HEK293T (cell line): ENCODE measurements around the gene ABCA5.
A peak's percentile ranks its signal among the peaks of the same experiment; 100 is the strongest.

Experiments
- CTCF ChIA-PET: fragments of 350-600 bp; formaldehyde crosslinking; extraction: SDS; loops from one replicate; lab custom pipeline; 2021; ENCODE audit warnings: antibody characterized with exemption, inconsistent platforms; lab: Yijun Ruan, JAX
- POLR2A ChIA-PET: fragments of 350-600 bp; formaldehyde crosslinking; extraction: SDS; loops from one replicate; lab custom pipeline; 2020; ENCODE audit warnings: antibody characterized with exemption, inconsistent platforms; lab: Yijun Ruan, JAX
- DNase-seq: peaks from one replicate; pipeline ENCODE4 v3.0.0; 2012; ENCODE audit warnings: mixed read lengths; ENCODE audit errors: extremely low spot score
- ARNT ChIP-seq: fragments of 450-650 bp; IDR thresholded peaks from 2 replicates; pipeline ENCODE4 v1.6.1; 2017; ENCODE audit warnings: mild to moderate bottlenecking
- BHLHE40 ChIP-seq: fragments of 450-650 bp; IDR thresholded peaks from 2 replicates; pipeline ENCODE4 v1.6.1; 2016; ENCODE audit warnings: mild to moderate bottlenecking, moderate library complexity, borderline replicate concordance
- CTBP1 ChIP-seq: fragments of 450-650 bp; IDR thresholded peaks from 2 replicates; pipeline ENCODE4 v1.6.1; 2016; ENCODE audit warnings: borderline replicate concordance
- ELF4 ChIP-seq: fragments of 450-650 bp; IDR thresholded peaks from 2 replicates; pipeline ENCODE4 v1.6.1; 2017; ENCODE audit warnings: antibody characterized with exemption
- FOXA1 ChIP-seq: fragments of 450-650 bp; IDR thresholded peaks from 2 replicates; pipeline ENCODE4 v1.6.1; 2016; ENCODE audit warnings: mild to moderate bottlenecking
- FOXK2 ChIP-seq: fragments of 450-650 bp; IDR thresholded peaks from 2 replicates; pipeline ENCODE4 v1.6.1; 2016; ENCODE audit warnings: mild to moderate bottlenecking
- FOXM1 ChIP-seq: fragments of 450-650 bp; IDR thresholded peaks from 2 replicates; pipeline ENCODE4 v1.6.1; 2017; ENCODE audit warnings: mild to moderate bottlenecking, borderline replicate concordance
- HDGF ChIP-seq: fragments of 450-650 bp; IDR thresholded peaks from 2 replicates; pipeline ENCODE4 v1.6.1; 2017; ENCODE audit warnings: antibody characterized with exemption, borderline replicate concordance
- L3MBTL2 ChIP-seq: fragments of 450-650 bp; conservative IDR thresholded peaks from 2 replicates; pipeline ENCODE4 v1.6.1; 2016; ENCODE audit warnings: mild to moderate bottlenecking
- LEF1 ChIP-seq: fragments of 450-650 bp; IDR thresholded peaks from 2 replicates; pipeline ENCODE4 v1.6.1; 2017; ENCODE audit warnings: mild to moderate bottlenecking, borderline replicate concordance
- NFRKB ChIP-seq: fragments of 450-650 bp; IDR thresholded peaks from 2 replicates; pipeline ENCODE4 v1.6.1; 2016; ENCODE audit warnings: mild to moderate bottlenecking, moderate library complexity
- SP1 ChIP-seq: fragments of 450-650 bp; IDR thresholded peaks from 2 replicates; pipeline ENCODE4 v1.6.1; 2017
- SUZ12 ChIP-seq: fragments of 450-650 bp; IDR thresholded peaks from 2 replicates; pipeline ENCODE4 v1.6.1; 2016; ENCODE audit warnings: mild to moderate bottlenecking
- TARDBP ChIP-seq: fragments of 450-650 bp; IDR thresholded peaks from 2 replicates; pipeline ENCODE4 v1.6.1; 2016
- ZNF384 ChIP-seq: fragments of 450-650 bp; IDR thresholded peaks from 2 replicates; pipeline ENCODE4 v1.6.1; 2016
- TF ChIP-seq, protein P1 (sequence below): fragments of 450-650 bp; IDR thresholded peaks from 2 replicates; pipeline ENCODE4 v1.6.1; 2016

ABCA5 gene

DNA sequence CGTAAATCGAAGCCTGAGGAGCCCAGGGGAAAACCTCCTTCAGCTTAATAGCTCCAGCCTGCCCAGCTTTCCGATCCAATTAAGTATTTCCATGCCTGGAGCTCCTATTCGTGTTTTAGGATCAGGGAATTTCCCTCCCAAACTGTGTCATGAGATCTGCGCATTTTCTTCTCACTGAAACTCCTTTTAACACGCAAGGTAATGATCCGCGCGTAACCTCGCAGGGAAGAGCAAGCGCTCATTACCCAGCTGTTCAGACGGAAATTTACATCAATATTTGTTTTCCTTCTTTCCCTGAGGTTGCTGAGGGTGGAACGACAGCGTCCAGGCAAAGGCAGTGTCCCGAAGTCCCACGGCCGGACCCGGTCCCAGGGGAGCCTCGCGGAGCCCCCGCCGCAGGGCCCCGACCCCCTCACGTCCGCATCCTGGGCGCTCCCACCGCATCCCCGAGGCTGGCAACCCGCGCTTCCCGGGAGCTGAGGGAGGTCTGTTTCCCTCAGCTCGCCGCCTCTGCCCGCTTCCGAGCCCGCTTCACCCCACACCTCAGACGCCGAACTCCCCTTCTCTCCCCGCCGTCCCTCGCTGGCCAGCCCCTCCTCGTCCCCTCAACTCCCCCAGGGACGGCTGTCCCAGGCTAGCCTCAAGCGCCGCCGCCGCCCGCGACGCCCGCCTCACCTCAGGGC is 415 bp downstream of the ABCA5 start:
- TF ChIP-seq CTBP1 (0 out of 2 replicates have a peak, but pooled peaks have one; percentile 22), SP1 (no peak), NFRKB (no peak), L3MBTL2 (peak; percentile 63), ELF4 (no peak)
- no peak for DNase-seq
- ChIA-PET CTCF (interaction anchor here (0.6 to 1.0 kb wide), 4 partner anchors 11 to 196 kb away, joined by 3 to 4 read pairs (median 4); no protein-coding TSS in a partner anchor), POLR2A (interaction anchor here (0.6 to 2.7 kb wide), 14 partner anchors 9 to 283 kb away, joined by 3 to 15 read pairs (median 3); partner anchors contain the start of gene MAP2K6)

DNA sequence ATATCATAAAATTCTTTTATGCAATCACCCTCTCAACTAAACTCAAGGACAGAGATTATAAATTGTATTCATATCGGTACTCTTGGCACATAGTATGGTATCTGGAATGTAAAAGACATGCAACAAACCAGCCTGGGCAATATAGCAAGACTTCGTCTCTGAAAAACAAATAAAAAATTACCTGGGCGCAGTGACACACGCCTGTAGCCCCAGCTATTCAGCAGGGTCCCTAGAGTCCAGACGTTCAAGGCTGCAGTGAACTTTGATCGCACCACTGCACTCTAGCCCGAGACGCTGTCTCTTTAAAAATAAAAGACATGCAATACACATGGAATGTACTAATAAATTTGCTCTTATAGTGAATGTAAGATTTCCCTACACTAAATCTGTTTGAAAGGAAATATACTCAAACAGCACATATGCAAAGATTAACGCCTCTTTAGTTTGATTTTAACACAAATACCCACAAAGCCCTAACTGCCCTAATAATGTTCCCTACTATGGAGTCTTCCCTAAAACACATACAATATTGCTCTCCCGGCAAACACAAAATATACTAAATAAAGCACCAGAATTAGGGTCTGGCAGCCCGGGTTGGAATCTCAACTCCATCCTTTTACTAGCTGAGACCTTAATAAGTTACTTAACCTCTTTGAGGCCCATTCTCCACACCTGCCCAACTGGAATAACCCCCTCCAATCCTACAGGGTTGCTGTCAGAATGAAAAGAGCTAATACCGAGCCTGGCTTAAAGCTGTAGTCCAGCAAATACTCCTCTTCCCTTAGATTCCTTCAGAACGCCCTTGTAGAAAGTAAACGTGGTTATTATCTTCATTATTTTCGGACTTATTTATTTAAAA is 1.2 kb downstream of the ABCA5 start:
- DNase-seq: no peak
- no peak for TF ChIP-seq NFRKB
- TF ChIP-seq FOXK2: no peak
- TF ChIP-seq CTBP1: no peak
- no peak for TF ChIP-seq ARNT
- TF ChIP-seq L3MBTL2: no peak
- TF ChIP-seq SP1: no peak
- no peak for TF ChIP-seq FOXM1
- TF ChIP-seq BHLHE40: no peak
- CTCF ChIA-PET: interaction anchor here (0.6 to 0.8 kb wide), 3 partner anchors 12 to 69 kb away, joined by 3 to 4 read pairs (median 4); no protein-coding TSS in a partner anchor
- POLR2A ChIA-PET: interaction anchor here (1.0 to 2.7 kb wide), 5 partner anchors 10 to 282 kb away, joined by 3 to 15 read pairs (median 4); partner anchors contain the start of gene MAP2K6

DNA sequence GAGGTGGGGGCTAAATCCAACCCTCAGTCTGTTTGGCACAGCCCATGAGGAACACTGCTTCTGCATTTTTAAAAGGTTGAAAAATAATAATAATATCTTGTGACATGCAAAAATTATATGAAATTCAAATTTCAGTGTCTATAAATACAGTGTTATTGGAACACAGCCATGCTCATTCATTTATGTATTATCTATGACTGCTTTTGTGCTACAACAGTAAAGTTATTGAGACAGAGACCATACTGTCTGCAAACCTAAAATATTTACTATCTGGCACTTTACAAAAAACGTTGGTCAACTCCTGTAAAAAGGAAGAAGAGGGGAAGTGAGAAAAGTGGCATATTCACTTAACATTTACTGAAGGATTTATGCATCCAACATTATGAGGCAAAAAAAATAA is 3.1 kb downstream of the ABCA5 start:
- CTCF ChIA-PET: no interaction called here
- TF ChIP-seq L3MBTL2 (no peak), FOXK2 (no peak), SUZ12 (no peak), SP1 (no peak)
- no peak for DNase-seq
- POLR2A ChIA-PET: no interaction called here

DNA sequence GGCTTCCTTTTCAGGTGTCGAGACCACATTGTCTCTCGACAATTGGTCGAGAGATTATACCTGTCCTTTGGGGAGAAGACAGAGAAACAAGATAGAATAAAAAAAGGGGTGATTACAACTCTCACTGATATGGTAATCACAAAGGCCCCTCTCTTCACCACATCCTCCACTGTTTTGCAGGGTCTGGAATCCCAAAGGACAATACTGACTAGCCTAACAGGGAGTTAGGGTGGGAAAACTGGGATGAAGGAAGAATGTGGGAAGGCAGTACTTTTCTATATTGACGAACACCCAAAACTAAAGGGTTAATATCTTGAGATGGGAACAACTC is 6.1 kb downstream of the ABCA5 start:
- TF ChIP-seq BHLHE40 (no peak), ZNF384 (no peak), LEF1 (no peak), ARNT (no peak), HDGF (no peak), FOXM1 (no peak), CTBP1 (no peak), TARDBP (no peak), L3MBTL2 (no peak), ELF4 (no peak), SP1 (no peak)
- CTCF ChIA-PET: interaction anchor here (0.7 kb wide), 1 partner anchor 70 kb away, joined by 3 read pairs; no protein-coding TSS in a partner anchor
- DNase-seq: no peak
- POLR2A ChIA-PET: no interaction called here

DNA sequence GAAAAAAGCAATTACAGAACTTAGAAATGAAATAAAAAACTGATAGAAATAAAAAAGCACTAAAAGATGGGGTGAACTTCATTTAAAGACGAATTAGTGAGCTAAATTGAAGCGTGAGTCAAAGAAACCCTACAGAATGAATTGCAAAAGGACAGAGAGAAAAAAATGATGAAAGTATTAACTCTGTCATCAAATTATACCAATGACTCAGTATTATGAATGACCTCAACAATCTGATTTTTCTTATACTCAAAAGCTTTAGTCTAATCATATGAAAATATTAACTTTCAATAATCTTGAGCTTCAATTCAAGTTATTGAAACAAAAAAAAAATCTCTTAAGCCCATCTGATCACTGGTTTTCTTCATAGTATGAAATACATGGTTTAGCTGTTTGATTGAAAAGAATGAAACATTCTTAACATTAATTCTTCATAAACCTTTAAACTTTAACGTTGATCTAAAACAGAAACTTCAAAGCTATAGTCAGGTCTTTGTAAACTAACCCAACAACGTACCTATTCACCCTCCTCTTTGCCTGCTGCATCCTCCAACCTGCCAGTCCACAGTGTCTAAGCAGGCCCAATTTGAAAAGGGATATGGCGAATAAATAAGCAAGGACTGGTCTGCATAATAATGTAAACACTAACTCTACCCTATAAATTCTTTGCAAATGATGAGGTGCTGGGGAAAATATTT is 6.6 kb downstream of the ABCA5 start:
- POLR2A ChIA-PET: no interaction called here
- CTCF ChIA-PET: no interaction called here

DNA sequence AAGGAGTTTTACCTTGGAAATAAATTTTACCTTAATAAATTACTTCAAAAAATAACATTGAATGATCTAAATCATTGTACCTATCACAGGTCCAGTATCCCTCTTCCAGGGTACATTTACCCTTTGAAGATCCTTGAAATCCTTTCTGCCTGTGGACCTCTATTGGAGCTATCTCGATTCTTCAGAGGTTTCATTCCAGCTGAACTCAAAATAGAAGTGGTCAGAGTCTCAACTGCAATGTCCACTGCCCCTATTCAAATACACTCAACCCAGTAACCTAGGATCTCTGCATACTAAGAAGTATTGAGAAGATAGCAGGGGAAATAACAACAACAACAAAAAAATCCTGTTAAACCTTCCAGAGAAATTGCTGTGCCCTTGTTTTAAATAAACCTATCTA is 9.3 kb downstream of the ABCA5 start:
- CTCF ChIA-PET: no interaction called here
- TF ChIP-seq, protein P1, sequence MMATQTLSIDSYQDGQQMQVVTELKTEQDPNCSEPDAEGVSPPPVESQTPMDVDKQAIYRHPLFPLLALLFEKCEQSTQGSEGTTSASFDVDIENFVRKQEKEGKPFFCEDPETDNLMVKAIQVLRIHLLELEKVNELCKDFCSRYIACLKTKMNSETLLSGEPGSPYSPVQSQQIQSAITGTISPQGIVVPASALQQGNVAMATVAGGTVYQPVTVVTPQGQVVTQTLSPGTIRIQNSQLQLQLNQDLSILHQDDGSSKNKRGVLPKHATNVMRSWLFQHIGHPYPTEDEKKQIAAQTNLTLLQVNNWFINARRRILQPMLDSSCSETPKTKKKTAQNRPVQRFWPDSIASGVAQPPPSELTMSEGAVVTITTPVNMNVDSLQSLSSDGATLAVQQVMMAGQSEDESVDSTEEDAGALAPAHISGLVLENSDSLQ: no peak
- TF ChIP-seq FOXM1 (no peak), HDGF (no peak), SP1 (no peak), TARDBP (no peak), FOXK2 (no peak), CTBP1 (no peak), NFRKB (no peak), SUZ12 (no peak), L3MBTL2 (no peak)
- POLR2A ChIA-PET: interaction anchor here (1.1 kb wide), 1 partner anchor 9 kb away, joined by 3 read pairs; the partner anchor contains the start of gene ABCA5
- no peak for DNase-seq

More for the DNA sequence above, 6.6 kb downstream of the ABCA5 start:
- TF ChIP-seq ELF4 (no peak), NFRKB (no peak), SUZ12 (no peak), BHLHE40 (no peak), FOXM1 (no peak), FOXK2 (no peak), L3MBTL2 (no peak)
- no peak for DNase-seq

DNA sequence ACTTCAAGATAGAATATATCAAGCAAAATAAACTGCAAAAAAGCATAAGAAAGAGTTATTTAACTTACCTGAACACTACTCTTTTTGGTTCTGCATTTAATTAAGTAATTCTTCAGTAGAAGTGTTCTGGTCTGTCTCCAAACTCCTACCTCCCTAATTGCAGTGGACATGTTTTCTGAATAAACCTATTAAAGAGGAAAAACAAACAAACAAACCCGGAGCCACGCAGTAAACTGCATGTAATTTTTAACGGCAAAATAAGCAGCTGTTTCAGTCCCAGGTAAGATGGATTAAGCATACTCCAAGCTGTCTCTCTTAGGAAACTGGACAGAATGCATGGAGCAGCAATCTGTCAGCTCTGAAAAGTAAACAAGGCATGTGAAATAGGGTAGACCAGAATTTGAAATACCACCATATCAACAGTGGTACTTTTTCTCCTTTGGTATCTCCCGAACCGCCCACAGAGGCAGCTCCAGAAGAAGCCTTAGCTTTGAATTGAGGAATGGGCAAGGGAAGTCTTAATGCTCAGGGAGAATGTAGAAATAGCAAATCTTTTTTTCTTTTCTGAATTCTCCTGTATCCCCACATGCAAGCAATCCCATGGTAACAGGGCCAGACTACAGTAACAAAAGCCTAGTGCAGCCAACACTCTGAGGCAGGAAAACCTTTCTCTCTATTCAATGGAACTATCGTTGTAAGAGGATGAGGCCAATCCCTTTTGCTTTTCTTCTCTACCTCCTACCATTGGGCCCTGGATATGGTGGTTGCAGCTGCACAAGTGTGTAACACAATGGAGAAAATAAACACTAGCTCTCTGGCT is 12.5 kb downstream of the ABCA5 start:
- POLR2A ChIA-PET: interaction anchor here (2.8 kb wide), 1 partner anchor 12 kb away, joined by 14 read pairs; the partner anchor contains the start of gene ABCA5
- TF ChIP-seq CTBP1: no peak
- no peak for TF ChIP-seq ZNF384
- no peak for TF ChIP-seq FOXA1
- TF ChIP-seq L3MBTL2: no peak
- no peak for TF ChIP-seq SP1
- no peak for TF ChIP-seq ELF4
- TF ChIP-seq FOXM1: no peak
- no peak for TF ChIP-seq SUZ12
- TF ChIP-seq HDGF: no peak
- TF ChIP-seq, protein P1: no peak
- no peak for TF ChIP-seq FOXK2
- CTCF ChIA-PET: interaction anchor here (0.6 kb wide), 1 partner anchor 27 kb away, joined by 4 read pairs; no protein-coding TSS in a partner anchor
- peak; percentile 6 for DNase-seq
